NCI-H774 (cell line): Measurements from ENCODE around the gene BCAS3.

Experiments
- DNase-seq: peaks from one replicate; lab custom pipeline; 2025; lab: John Stamatoyannopoulos, UW

BCAS3 gene

DNA sequence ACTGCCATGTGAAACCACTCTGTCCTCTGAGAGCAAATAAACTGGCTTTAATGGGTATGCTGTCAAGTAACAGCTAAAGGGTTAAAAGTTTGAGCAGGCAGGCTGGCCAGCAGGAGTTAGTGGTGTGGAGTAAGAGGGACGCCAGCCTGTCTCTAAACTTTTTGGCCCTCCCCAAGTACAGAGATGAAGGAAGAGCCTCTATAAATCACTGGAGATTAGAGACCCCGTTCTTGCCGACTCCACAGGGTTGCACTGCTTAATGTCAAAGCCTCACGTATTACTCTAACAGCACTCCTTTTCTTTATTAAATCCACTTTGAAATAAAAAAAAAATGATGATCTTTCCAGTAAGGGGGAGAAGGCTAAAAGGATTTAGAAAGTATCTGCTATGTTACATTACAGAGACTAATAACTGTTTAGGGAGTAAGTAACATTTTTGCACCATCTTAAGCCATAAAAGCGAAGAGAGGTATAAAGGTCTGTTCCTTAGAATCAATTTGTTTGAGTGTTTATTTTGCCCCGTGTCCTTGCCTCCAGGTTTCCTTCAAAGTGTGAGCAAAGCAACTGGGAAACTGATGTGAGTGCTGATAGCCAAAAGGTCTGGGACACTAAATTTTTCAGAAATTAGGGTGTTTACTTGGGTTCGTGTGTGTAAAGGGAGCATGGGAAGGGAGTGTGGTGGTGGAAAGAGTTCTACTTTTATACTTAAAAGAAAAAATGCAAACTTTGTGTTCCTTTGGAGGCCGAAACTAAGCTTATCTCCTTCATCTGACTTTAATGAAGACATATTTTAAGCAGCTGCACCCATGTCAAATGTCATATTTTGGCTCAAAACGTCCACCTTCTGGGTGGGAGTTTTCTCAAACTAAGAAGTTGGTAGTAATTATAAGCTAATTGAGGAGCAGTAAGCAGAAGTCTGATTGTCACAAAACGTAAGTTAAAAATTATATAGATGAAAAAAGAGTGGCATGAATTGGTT, 612.0 kb downstream of the BCAS3 start:
- no peak for DNase-seq

GRCh38 chr17:61291451-61292285, 614.0 kb downstream of the BCAS3 start:
- no peak for DNase-seq

DNA sequence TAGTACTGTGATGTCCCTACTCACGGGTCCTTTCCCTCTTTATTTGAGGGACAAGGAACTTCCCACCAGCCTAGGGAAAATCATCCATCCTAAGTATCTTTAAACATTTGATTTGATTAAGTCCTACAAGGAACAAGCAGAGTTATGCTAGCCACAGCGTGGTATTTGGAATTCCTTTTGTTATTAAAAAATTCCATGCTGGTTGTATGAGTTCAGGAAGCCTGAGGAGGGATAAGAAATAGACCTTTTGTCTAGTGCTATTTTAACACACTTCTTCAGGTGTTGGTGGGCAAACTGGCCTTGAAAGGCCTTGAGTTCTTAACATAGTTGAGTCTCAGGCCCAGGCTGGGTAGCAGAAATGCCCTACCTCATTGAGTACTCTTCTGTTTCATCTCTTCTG, 616.6 kb downstream of the BCAS3 start:
- DNase-seq = no peak

DNA sequence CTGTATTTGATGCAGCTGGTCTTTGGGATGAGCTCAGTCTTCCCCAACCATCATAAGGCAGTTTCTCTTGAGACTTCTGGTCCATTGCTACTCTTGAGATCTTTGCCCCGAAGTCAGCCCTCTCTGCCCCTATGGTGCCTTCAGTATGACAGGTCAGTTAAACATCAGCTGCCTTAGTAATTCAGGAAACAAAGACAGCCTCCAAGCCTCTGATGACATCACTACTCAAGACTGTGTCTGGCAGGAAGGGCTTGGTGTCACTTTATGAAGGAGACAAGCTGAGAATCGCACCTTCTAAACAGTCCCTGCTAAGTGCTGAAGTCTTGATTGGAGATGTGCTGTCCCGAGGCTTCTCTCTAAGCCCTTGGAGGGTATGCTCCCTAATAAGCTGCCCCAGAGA, 617.1 kb downstream of the BCAS3 start:
- no peak for DNase-seq

DNA sequence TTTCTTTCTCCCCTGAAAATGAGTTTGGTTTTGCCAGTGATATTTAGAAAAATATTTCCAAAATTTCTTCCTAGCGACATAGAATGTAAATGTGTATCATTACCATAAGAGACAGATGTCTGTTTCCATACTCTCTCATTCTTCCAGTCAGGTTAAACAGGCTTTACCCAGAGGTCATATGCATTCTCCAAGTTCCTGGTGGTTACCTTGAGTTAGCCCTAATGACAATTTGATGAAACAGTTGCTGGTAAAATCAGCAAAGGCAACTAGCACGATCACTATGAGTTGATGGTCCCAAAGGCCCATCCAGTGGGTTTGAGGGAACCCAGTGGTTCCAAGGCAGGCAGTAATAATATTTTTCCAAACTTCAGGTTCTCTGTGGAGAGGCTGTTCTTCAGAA, 618.4 kb downstream of the BCAS3 start:
- DNase-seq = no peak

GRCh38 chr17:61299517-61300513, 622.2 kb downstream of the BCAS3 start:
- DNase-seq = no peak

GRCh38 chr17:61302953-61303816, 625.5 kb downstream of the BCAS3 start:
- no peak for DNase-seq

DNA sequence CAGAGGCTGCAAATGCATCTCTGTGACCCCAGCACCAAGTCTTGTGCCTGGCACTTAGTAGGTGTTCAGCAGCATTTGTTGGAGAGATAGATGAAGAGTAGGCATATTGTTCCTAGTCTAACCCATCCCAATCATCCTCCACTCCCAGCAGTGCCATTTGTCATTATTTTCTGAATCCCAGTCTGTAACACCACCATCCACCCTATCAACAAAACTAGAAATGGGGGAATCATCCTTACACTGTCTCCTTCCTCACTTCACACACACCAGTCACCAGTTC, 626.1 kb downstream of the BCAS3 start:
- DNase-seq = no peak

GRCh38 chr17:61305024-61305423, 627.4 kb downstream of the BCAS3 start:
- no peak for DNase-seq

GRCh38 chr17:61306003-61306402, 628.4 kb downstream of the BCAS3 start:
- DNase-seq = no peak

- DNase-seq = no peak
These were observed 630.5 kb downstream of the BCAS3 start for GRCh38 chr17:61307905-61308886.

DNA sequence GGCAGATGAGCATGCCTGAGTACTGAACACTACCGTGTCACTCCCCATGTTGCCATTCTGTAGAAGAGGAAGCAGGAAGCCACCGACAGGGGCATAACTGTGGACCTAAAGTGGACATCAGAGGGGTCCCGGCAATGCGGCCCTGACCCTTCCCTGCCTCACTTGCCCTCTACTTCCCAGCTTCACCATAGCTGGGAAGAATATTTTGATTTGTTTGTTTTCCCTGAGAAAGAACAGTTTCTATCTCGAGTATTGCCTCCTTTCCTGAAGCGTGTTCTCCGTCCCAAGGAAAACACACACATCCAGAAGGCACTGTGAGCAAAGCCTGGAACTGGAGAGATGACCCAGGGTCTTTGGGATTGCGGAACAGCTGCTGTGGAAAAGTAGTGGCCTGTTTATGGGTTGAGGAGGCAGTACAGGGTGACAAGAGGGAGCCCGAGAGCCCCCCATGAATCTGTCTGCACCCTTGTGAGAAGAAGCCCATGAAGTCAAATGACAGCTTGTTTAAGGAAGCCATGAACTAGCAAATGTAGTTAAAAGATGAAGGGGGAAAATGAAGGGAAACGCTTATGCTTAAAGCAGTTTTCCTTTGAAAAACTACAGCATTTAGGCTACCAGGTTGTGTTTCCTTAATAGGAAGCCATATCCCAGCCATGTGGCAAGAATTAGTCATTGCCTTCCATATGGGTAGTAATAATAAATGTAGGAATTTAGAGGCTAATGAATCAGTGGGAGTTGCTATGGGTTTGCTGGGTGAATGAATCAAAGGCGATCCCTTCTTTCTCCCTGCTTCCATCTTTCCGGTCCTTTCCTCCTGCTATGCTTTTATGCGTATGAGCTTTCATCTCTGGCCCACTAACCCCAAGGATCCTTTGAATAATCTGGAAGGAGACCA, 632.0 kb downstream of the BCAS3 start:
- no peak for DNase-seq

DNA sequence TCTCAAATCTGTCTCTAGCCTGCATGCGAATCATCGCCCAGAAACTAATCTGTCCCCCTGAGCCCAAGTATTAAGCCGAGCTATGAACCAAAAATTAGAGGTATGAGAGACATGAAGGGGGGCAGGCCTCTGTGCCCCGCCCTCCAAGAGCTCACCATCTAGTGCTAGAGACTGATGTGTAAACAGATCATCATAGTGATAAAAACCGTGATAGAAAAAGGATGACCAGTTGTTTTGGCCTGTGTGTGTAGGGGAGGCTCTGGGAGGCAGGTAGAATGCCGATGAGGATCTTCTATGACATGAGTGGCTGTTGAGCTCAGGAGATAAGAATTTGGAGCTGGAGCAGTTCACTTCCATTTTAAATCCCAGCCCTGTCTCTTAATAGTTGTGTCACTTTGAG, 632.9 kb downstream of the BCAS3 start:
- DNase-seq = no peak

GRCh38 chr17:61312406-61313295, 635.0 kb downstream of the BCAS3 start:
- DNase-seq = no peak

- DNase-seq = no peak
These were observed 636.0 kb downstream of the BCAS3 start for GRCh38 chr17:61313461-61314326.

GRCh38 chr17:61314368-61315078, 636.9 kb downstream of the BCAS3 start:
- no peak for DNase-seq
